Ascending aorta (tissue), 2 donors: ENCODE measurements around the gene SYT9. TPM values are rescaled to one million over a fixed set of nuclear protein-coding genes. Genes with fewer than 3 reads are reported as not detected.

Experiments used
- DNase-seq, 2 donors: peaks; one replicate each; pipeline ENCODE4 v3.0.0-alpha.2; 2019; ENCODE audit warnings: low spot score in 2 of 2
- H3K27ac ChIP-seq, 2 donors: fragments of 200-600 bp; sonication (generic); one replicate each; pipeline ENCODE4 v1.5.1; 2016 to 2017; ENCODE audit warnings: mild to moderate bottlenecking in 1 of 2
- H3K27me3 ChIP-seq: fragments of 200-600 bp; sonication (generic); one replicate; pipeline ENCODE4 v1.5.1; 2017
- H3K36me3 ChIP-seq, 2 donors: fragments of 200-600 bp; sonication (generic); one replicate each; pipeline ENCODE4 v1.5.1; 2016
- H3K4me1 ChIP-seq, 2 donors: fragments of 200-600 bp; sonication (generic); one replicate each; pipeline ENCODE4 v1.5.1; 2016 to 2017; ENCODE audit warnings: mild to moderate bottlenecking in 1 of 2
- H3K4me3 ChIP-seq, 2 donors: fragments of 200-600 bp; sonication (generic); one replicate each; pipeline ENCODE4 v1.5.1; 2016 to 2017; ENCODE audit warnings: mild to moderate bottlenecking in 1 of 2
- H3K9me3 ChIP-seq, 2 donors: fragments of 200-600 bp; sonication (generic); one replicate each; pipeline ENCODE4 v1.5.1; 2016
- intact Hi-C: fragments of 100-400 bp; cut with DNase I; formaldehyde crosslinking; loops from one replicate; pipeline ENCODE4 v1.15.1; 2023
- total RNA-seq: library from RNA; depleted of rRNA; stranded (reverse); fragments of >200 nt; gene quantifications from one replicate; pipeline ENCODE4 v1.1.0, GENCODE V29; 2016
- TF ChIP-seq, protein P1 (sequence below), 3 experiments: fragments of 200-600 bp in 2 of 3; fragments of 450-650 bp in 1 of 3; sonication (generic) in 2 of 3; IDR thresholded peaks; one replicate each; pipeline ENCODE4 v1.5.1; 2016 to 2019; ENCODE audit warnings: antibody characterized with exemption in 3 of 3, mild to moderate bottlenecking in 1 of 3, moderate library complexity in 1 of 3

Gene SYT9
- total RNA-seq, 1 donor from 2014 or later, result 3.1 TPM

DNA sequence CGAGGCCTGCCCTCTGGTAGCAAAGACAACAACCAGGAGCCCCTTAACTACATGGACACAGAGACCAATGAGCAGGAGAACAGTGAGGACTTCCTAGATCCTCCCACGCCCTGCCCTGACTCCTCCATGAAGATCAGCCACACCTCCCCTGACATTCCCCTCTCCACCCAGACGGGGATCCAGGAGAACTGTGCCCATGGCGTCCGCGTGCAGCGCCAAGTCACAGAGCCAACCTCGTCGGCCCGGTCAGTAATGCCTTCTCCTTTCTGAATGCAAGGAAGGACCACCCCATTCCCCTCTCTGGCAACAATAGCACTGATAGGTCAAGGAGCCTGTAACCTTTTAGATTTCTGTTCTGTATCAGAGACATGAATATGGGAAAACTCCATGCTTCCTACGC is 51.4 kb downstream of the SYT9 start:
- no peak for DNase-seq
- Histone ChIP-seq H3K27me3 (no peaks in the 10 kb centered on the region), H3K4me1 (no peaks in the 10 kb centered on the region), H3K9me3 (no peaks in the 10 kb centered on the region), H3K4me3 (no peak overlapping the region), H3K36me3 (no peaks in the 10 kb centered on the region), H3K27ac (no peak overlapping the region)
- intact Hi-C loops, result no loop called here
- TF ChIP-seq, protein P1, sequence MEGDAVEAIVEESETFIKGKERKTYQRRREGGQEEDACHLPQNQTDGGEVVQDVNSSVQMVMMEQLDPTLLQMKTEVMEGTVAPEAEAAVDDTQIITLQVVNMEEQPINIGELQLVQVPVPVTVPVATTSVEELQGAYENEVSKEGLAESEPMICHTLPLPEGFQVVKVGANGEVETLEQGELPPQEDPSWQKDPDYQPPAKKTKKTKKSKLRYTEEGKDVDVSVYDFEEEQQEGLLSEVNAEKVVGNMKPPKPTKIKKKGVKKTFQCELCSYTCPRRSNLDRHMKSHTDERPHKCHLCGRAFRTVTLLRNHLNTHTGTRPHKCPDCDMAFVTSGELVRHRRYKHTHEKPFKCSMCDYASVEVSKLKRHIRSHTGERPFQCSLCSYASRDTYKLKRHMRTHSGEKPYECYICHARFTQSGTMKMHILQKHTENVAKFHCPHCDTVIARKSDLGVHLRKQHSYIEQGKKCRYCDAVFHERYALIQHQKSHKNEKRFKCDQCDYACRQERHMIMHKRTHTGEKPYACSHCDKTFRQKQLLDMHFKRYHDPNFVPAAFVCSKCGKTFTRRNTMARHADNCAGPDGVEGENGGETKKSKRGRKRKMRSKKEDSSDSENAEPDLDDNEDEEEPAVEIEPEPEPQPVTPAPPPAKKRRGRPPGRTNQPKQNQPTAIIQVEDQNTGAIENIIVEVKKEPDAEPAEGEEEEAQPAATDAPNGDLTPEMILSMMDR (IDR thresholded peaks at IDR 0.05), result no peak

DNA sequence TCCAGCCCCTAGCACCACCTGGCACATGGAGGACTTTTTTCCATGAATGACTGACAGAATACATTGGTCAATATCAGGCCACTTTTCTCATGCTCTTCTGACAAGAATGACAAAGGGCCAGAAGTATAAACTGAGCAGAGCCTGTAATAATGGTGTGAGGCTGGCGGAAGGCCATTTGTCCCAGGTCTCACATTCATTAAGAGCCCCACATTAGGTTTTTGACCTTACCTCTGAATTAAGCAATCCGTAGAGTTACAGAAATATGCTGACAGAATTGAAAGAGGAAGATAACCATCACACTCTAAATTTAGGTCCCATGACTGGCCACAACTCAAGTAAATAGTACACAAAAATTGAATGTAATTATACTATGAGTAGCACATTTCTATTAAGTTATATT is 55.2 kb downstream of the SYT9 start:
- no peaks in the 10 kb centered on the region for H3K36me3 ChIP-seq
- intact Hi-C loops, result no loop called here
- H3K27ac ChIP-seq, result no peak overlapping the region
- TF ChIP-seq, protein P1 (IDR thresholded peaks at IDR 0.05), result no peak
- no peak for DNase-seq
- no peak overlapping the region for H3K4me3 ChIP-seq
- no peaks in the 10 kb centered on the region for H3K9me3 ChIP-seq
- no peaks in the 10 kb centered on the region for H3K27me3 ChIP-seq
- H3K4me1 ChIP-seq, result no peaks in the 10 kb centered on the region

DNA sequence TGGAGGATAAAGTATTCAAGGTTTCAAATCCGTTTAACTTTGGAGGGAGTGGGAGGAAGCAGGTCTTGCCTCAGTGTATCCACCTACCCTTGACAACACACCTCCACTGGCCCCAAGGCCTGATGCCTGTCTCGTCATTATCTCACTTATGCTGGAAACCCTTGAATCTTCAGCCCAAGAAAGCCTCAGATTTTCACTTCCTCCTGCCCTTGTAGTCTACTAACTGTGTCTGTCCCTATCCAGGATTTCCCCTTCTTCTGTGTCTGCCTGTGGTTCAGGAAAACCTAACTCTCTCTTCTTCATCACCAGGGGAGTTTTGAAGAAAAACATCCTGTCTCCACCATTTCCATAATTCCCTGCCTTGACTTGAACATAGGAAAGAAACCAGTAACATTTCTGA is 56.1 kb downstream of the SYT9 start:
- Histone ChIP-seq H3K4me1 (no peaks in the 10 kb centered on the region), H3K9me3 (no peaks in the 10 kb centered on the region), H3K36me3 (no peaks in the 10 kb centered on the region), H3K4me3 (no peak overlapping the region), H3K27me3 (no peaks in the 10 kb centered on the region), H3K27ac (no peak overlapping the region)
- TF ChIP-seq, protein P1 (IDR thresholded peaks at IDR 0.05), result no peak
- intact Hi-C loops, result no loop called here
- DNase-seq, result no peak

DNA sequence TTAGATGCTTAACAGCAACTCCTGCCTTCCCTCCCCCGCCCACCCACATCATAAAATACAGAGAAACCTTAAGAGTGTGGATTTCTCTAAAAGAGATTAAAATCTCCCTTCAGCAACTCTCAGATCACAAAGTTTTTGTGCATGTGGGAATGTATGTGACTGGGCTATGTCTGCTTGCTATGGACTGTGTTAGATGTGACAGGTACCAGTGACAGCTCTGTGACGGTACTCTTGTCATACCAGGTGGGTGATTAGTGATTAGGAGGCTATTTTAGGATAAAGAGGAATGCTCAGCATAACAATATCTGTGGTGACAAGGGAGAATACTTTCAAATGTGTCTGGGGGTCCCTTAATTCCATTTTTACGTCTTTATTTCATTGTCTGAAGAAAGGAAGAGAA is 60.2 kb downstream of the SYT9 start:
- Histone ChIP-seq H3K36me3 (no peaks in the 10 kb centered on the region), H3K9me3 (no peaks in the 10 kb centered on the region), H3K4me3 (no peak overlapping the region), H3K27ac (no peak overlapping the region), H3K27me3 (no peaks in the 10 kb centered on the region), H3K4me1 (no peaks in the 10 kb centered on the region)
- intact Hi-C loops, result no loop called here
- no peak for DNase-seq
- TF ChIP-seq, protein P1 (IDR thresholded peaks at IDR 0.05), result no peak

DNA sequence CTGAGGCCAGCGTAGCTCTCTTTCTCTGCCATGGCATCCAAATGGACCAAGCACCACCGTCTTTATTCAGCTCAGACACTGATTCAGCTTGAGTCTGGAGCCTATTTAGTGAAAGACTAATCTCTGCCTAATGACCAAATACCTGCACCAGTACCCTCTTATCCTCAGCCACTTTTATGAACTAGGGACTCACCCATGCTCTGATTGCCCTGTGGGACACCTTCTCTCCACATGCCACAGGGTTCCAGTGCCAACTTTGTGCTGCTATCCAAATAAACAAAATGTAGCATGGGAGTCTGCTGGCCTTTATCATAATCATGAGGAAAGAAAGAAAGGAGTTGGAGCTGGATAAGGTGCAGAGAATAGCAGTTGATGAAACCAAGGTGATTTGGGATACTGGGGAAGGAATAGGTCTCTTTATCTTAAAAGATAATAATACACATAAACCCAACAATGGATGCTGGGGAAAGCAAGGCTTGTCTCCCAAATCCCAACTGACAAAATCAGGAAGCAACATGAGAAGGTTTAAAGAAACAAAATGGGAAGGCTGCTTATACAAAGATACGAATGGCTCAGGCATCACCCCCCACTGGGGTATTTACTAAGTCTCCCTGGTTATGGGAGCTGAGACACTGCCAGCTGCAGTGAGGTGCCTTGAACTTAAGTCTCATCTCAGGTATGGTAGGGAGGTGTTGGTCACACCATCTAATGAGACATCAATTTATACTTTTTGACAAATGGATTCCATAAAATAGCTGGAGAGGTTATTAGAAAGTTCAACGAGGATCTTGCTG is 63.3 kb downstream of the SYT9 start:
- Histone ChIP-seq H3K4me3 (no peak overlapping the region), H3K4me1 (no peaks in the 10 kb centered on the region), H3K27me3 (no peaks in the 10 kb centered on the region), H3K27ac (no peak overlapping the region), H3K9me3 (no peaks in the 10 kb centered on the region), H3K36me3 (no peaks in the 10 kb centered on the region)
- no peak for DNase-seq
- TF ChIP-seq, protein P1 (IDR thresholded peaks at IDR 0.05), result no peak
- intact Hi-C loops, result no loop called here
